GM12878 (cell line): ENCODE measurements around the gene CD276. TPM values are rescaled to one million over a fixed set of nuclear protein-coding genes. Genes with fewer than 3 reads are reported as not detected.

Experiments
- ATAC-seq: fragments of 200-7000 bp; cut with Tn5 transposase; 3 replicates; pipeline ENCODE4 v1.9.1; 2020; ENCODE audit warnings: mild to moderate bottlenecking, moderate library complexity
- BruUV-seq: library from RNA; stranded (reverse); fragments of 400-500 nt; replicated peaks from 2 replicates; lab custom pipeline; 2021; lab: Mats Ljungman, UMichigan
- CTCF ChIA-PET: fragments of 300-600 bp; sonication (Branson Sonifier 250); formaldehyde crosslinking; extraction: SDS; loops from one replicate; lab custom pipeline; 2021; ENCODE audit warnings: inconsistent platforms; lab: Yijun Ruan, JAX
- POLR2A ChIA-PET: fragments of 350-600 bp; formaldehyde crosslinking; extraction: SDS; loops from one replicate; lab custom pipeline; 2021; ENCODE audit warnings: inconsistent platforms; lab: Charles Lee
- RAD21 ChIA-PET: fragments of 300-600 bp; sonication (Branson Sonifier 250); formaldehyde crosslinking; loops from one replicate; lab custom pipeline; 2023; ENCODE audit warnings: antibody characterized with exemption; ENCODE audit not compliant: unreplicated experiment; lab: Charles Lee
- SMC1A ChIA-PET: fragments of 300-600 bp; sonication (Branson Sonifier 250); formaldehyde crosslinking; loops from one replicate; lab custom pipeline; 2023; ENCODE audit not compliant: unreplicated experiment, uncharacterized antibody; lab: Charles Lee
- DNase-seq: peaks from one replicate; pipeline ENCODE4 v3.0.0-alpha.2; 2011; ENCODE audit warnings: low read depth, low spot score
- FAIRE-seq: peaks from 3 replicates; lab custom pipeline; 2011; peaks lifted over from hg19 to GRCh38; lab: Jason Lieb, UNC
- H2AFZ ChIP-seq: 2 replicates; pipeline ENCODE4 v1.6.0; 2011; ENCODE audit warnings: low read depth, low read length, control low read depth; ENCODE audit not compliant: control insufficient read depth
- H3K27ac ChIP-seq: 2 replicates; pipeline ENCODE4 v1.5.1; 2011; ENCODE audit warnings: control low read depth; ENCODE audit not compliant: control insufficient read depth, insufficient read depth
- H3K27me3 ChIP-seq, 2 experiments: replicated peaks in 1 of 2; 2 replicates each; pipeline versions ENCODE4 v1.6.0 to v1.6.1; 2011; ENCODE audit warnings: low read length in 1 of 2; ENCODE audit not compliant: control insufficient read depth in 2 of 2, insufficient read depth in 2 of 2
- H3K36me3 ChIP-seq, 2 experiments: 2 replicates each; pipeline ENCODE4 v1.5.1; 2011; ENCODE audit warnings: low read length in 1 of 2; ENCODE audit not compliant: control insufficient read depth in 2 of 2, insufficient read depth in 2 of 2
- H3K4me1 ChIP-seq: 2 replicates; pipeline ENCODE4 v1.6.1; 2011; ENCODE audit warnings: mild to moderate bottlenecking, low read length, moderate library complexity, mixed read lengths; ENCODE audit not compliant: control insufficient read depth, insufficient read depth
- H3K4me2 ChIP-seq: 2 replicates; pipeline ENCODE4 v1.6.0; 2011; ENCODE audit warnings: control low read depth; ENCODE audit not compliant: control insufficient read depth, insufficient read depth
- H3K4me3 ChIP-seq: fragments of 200-600 bp; sonication (generic); 2 replicates; pipeline ENCODE4 v1.5.1; 2016
- H3K79me2 ChIP-seq: 2 replicates; pipeline ENCODE4 v1.6.0; 2011; ENCODE audit warnings: low read length; ENCODE audit not compliant: control insufficient read depth, insufficient read depth
- H3K9ac ChIP-seq: 2 replicates; pipeline ENCODE4 v1.8.0; 2011; ENCODE audit warnings: low read length, control low read depth, mixed read lengths; ENCODE audit not compliant: control insufficient read depth, insufficient read depth
- H3K9me3 ChIP-seq: replicated peaks from 3 replicates; pipeline ENCODE4 v1.5.1; 2011; ENCODE audit warnings: mild to moderate bottlenecking, low read length; ENCODE audit not compliant: control insufficient read depth, insufficient read depth
- H4K20me1 ChIP-seq: 2 replicates; pipeline ENCODE4 v1.6.0; 2011; ENCODE audit not compliant: control insufficient read depth, insufficient read depth
- DPF2 ChIP-seq: fragments of 450-650 bp; IDR thresholded peaks from 2 replicates; pipeline ENCODE4 v1.6.1; 2017; ENCODE audit warnings: mild to moderate bottlenecking
- HDAC6 ChIP-seq: fragments of 200-600 bp; sonication (generic); IDR thresholded peaks from one replicate; pipeline ENCODE4 v1.8.0; 2017; ENCODE audit warnings: antibody characterized with exemption; ENCODE audit not compliant: unreplicated experiment
- KLF5 ChIP-seq: fragments of 450-650 bp; IDR thresholded peaks from 2 replicates; pipeline ENCODE4 v1.6.1; 2014; ENCODE audit warnings: mild to moderate bottlenecking; ENCODE audit not compliant: partially characterized antibody
- MTA3 ChIP-seq: IDR thresholded peaks from 2 replicates; pipeline ENCODE4 v1.6.1; 2012; ENCODE audit warnings: low read length, inconsistent platforms, borderline replicate concordance
- MYB ChIP-seq: fragments of 150-350 bp; IDR thresholded peaks from 2 replicates; pipeline ENCODE4 v1.6.1; 2014; ENCODE audit warnings: mild to moderate bottlenecking, low read depth, low read length, borderline replicate concordance
- POLR2AphosphoS2 ChIP-seq: IDR thresholded peaks from 2 replicates; pipeline ENCODE4 v1.6.1; 2011; ENCODE audit warnings: low read depth, mild to moderate bottlenecking, low read length, improper control_type of control experiment, moderate library complexity
- ZZZ3 ChIP-seq: IDR thresholded peaks from 2 replicates; pipeline ENCODE4 v1.6.1; 2011; ENCODE audit warnings: low read depth; ENCODE audit not compliant: control insufficient read depth, insufficient read length
- WGBS: methylation state at CpG from one replicate; pipeline ENCODE4 v1.1.6; 2016; ENCODE audit warnings: low lambda C conversion rate; ENCODE audit not compliant: insufficient replicate concordance, insufficient coverage; ENCODE audit errors: missing lambda C conversion rate; 5-methylcytosine and 5-hydroxymethylcytosine counted together
- in situ Hi-C: fragments of 300-500 bp; cut with MboI; formaldehyde crosslinking; loops from 9 replicates; pipeline ENCODE4 v1.14.3; 2018; ENCODE audit warnings: mixed read lengths
- intact Hi-C: fragments of 100-400 bp; cut with micrococcal nuclease; formaldehyde crosslinking; loops from one replicate; pipeline ENCODE4 v1.14.2; 2022; ENCODE audit not compliant: unreplicated experiment
- polyA plus RNA-seq, 11 experiments: library from polyadenylated mRNA; depleted of rRNA in 4 of 11; unstranded in 6 of 11; stranded (reverse) in 5 of 11; fragments of >200 nt; fragmentation: Nextera tagmentation in 4 of 11; fragmentation: Illumina TruSeq in 1 of 11; extraction: Ambion mirVana in 4 of 11; extraction: Trizol in 1 of 11; gene quantifications; 1 replicate in 1 of 11; 2 replicates in 10 of 11; pipeline versions ENCODE4 v1.2.1 to v1.2.3, GENCODE V29; 2011 to 2016; ENCODE audit warnings: inconsistent platforms in 2 of 11, missing spikeins in 2 of 11, low read depth in 1 of 11
- total RNA-seq, 4 experiments: library from RNA; depleted of rRNA in 3 of 4; stranded (reverse); fragments of >200 nt in 3 of 4; fragmentation: Illumina TruSeq in 1 of 4; extraction: Trizol in 1 of 4; gene quantifications; 2 replicates each; pipeline versions ENCODE4 v1.2.1 to v1.2.3, GENCODE V29; 2013 to 2021
- TF ChIP-seq, protein P1 (sequence below): IDR thresholded peaks from 2 replicates; pipeline ENCODE4 v1.6.1; 2012; ENCODE audit warnings: low read depth, low read length, improper control_type of control experiment

Gene CD276
- total and polyA plus RNA-seq, 10 of the 15 experiments (the other 5 are each of a cell fraction or from before 2014, with no cell fraction given): 0.11 to 3.0 (median 1.2) TPM

DNA sequence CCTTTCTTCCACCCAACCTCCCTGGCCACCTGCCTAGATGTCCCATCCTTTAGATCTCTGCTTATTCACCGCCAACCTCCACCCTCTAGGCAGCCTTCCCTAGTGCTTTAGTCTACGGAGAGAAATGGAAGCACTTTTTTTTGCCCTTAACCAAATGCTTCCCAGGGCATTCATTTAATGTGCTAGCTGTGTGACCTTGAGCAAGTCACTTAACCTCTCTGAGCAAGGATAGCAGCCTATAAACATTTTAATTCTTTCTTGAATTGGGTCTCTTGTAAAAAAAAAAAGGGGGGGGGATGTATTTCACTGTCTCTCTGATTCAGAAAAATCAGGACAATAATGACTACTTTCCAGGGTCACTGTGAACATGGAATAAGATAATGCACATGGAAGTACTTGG is 72.2 kb downstream of the CD276 start:
- H3K9me3 ChIP-seq: no peaks in the 10 kb centered on the region
- no peak for TF ChIP-seq ZZZ3
- FAIRE-seq: no peak
- no peak overlapping the region for H3K4me3 ChIP-seq
- no peak overlapping the region for H2AFZ ChIP-seq
- H3K9ac ChIP-seq: no peak overlapping the region
- H3K36me3 ChIP-seq: no peaks in the 10 kb centered on the region
- H3K79me2 ChIP-seq: no peaks in the 10 kb centered on the region
- POLR2A ChIA-PET: interaction anchor here (0.6 kb wide), 1 partner anchor 33 kb away, joined by 3 read pairs; no protein-coding TSS in a partner anchor
- SMC1A ChIA-PET: no interaction called here
- CTCF ChIA-PET: no interaction called here
- H3K4me2 ChIP-seq: no peak overlapping the region
- BruUV-seq: no TSS peak
- in situ Hi-C loops: no loop called here
- intact Hi-C loops: no loop called here
- RAD21 ChIA-PET: no interaction called here
- H3K27ac ChIP-seq: no peak overlapping the region
- no peak for DNase-seq
- H4K20me1 ChIP-seq: no peaks in the 10 kb centered on the region
- peaks cover 3 to 5% of the 10 kb centered on the region in 2 experiments; a peak in 3 of 4 replicates for H3K27me3 ChIP-seq
- 34% methylated on average over 2 of the region's 2 CpGs for WGBS
- H3K4me1 ChIP-seq: no peaks in the 10 kb centered on the region
- ATAC-seq: no peak

DNA sequence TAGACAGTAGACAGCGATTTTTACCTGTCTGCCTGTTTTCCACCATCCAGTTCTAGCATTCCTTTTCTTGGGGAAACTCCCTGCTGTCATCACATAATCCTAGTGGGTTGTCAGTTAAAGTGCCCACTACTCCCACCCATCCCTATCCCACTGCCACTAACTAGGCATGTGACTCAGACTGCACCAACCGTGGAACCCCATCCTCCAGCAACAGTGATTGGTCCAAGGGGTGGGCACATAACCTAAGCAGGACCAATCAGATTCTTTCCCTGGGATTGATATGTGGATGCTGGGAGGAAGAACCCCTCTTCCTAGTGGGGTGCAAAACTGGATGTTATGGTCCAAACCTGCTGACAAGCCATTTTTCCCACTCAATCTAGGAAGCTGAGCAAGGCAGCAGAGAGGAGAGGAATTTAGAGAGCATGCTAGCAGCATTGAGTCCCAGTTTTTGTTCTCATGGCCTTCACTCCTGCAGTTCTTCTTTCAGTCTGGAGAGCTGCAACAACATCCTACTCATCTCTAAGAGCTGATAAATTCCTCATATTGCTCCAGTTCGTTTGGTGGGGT is 72.8 kb downstream of the CD276 start:
- ChIA-PET SMC1A (no interaction called here), POLR2A (no interaction called here), CTCF (no interaction called here), RAD21 (no interaction called here)
- intact Hi-C loops (no loop called here), in situ Hi-C loops (no loop called here)
- Histone ChIP-seq H3K4me3 (no peak overlapping the region), H3K9ac (no peak overlapping the region), H3K4me1 (no peaks in the 10 kb centered on the region), H3K27me3 (peaks cover 1 to 5% of the 10 kb centered on the region in 2 experiments; a peak in 3 of 4 replicates), H2AFZ (no peak overlapping the region), H3K36me3 (no peaks in the 10 kb centered on the region), H3K4me2 (no peak overlapping the region), H3K27ac (no peak overlapping the region), H3K9me3 (no peaks in the 10 kb centered on the region), H4K20me1 (no peaks in the 10 kb centered on the region), H3K79me2 (no peaks in the 10 kb centered on the region)
- TF ChIP-seq MYB (no peak), MTA3 (no peak), HDAC6 (no peak), KLF5 (no peak), POLR2AphosphoS2 (no peak), DPF2 (no peak)
- TF ChIP-seq, protein P1, sequence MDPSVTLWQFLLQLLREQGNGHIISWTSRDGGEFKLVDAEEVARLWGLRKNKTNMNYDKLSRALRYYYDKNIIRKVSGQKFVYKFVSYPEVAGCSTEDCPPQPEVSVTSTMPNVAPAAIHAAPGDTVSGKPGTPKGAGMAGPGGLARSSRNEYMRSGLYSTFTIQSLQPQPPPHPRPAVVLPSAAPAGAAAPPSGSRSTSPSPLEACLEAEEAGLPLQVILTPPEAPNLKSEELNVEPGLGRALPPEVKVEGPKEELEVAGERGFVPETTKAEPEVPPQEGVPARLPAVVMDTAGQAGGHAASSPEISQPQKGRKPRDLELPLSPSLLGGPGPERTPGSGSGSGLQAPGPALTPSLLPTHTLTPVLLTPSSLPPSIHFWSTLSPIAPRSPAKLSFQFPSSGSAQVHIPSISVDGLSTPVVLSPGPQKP: no peak
- no TSS peak for BruUV-seq
- no peak for FAIRE-seq
- no peak for ATAC-seq
- DNase-seq: no peak
- 0% methylated on average over 3 of the region's 3 CpGs for WGBS
